GM12872 (cell line): ENCODE measurements around the gene RNF17.

Experiments
- CTCF ChIP-seq: IDR thresholded peaks from 3 replicates; pipeline ENCODE4 v1.5.1; 2011; ENCODE audit warnings: low read depth, mild to moderate bottlenecking, low read length, moderate library complexity; ENCODE audit not compliant: insufficient read depth

RNF17 gene

GRCh38 chr13:24784319-24784718, 20.4 kb downstream of the RNF17 start:
- no peak for TF ChIP-seq CTCF

GRCh38 chr13:24788538-24788937, 24.6 kb downstream of the RNF17 start:
- no peak for TF ChIP-seq CTCF

- TF ChIP-seq CTCF = no peak
Measured at GRCh38 chr13:24802074-24802473, 38.1 kb downstream of the RNF17 start.

- TF ChIP-seq CTCF = no peak
Measured at GRCh38 chr13:24821207-24821606, 57.2 kb downstream of the RNF17 start.

GRCh38 chr13:24822640-24823039, 58.7 kb downstream of the RNF17 start:
- TF ChIP-seq CTCF = no peak

- TF ChIP-seq CTCF = no peak
Measured at GRCh38 chr13:24827799-24828198, 63.8 kb downstream of the RNF17 start.

GRCh38 chr13:24834902-24835510, 71.0 kb downstream of the RNF17 start:
- TF ChIP-seq CTCF = no peak
